HG03520 (cell line): ENCODE measurements around the gene CLIC5.
A peak's percentile ranks its signal among the peaks of the same experiment; 100 is the strongest.
"Not testable (repeated sequence)": the region's sequence is repeated elsewhere in the genome, so short reads cannot be mapped to it uniquely, and the experiment has no call there.

Experiments used
- ATAC-seq: cut with Tn5 transposase; IDR thresholded peaks from one replicate; pipeline ENCODE4 v1.9.1; 2021; ENCODE audit warnings: mild to moderate bottlenecking, moderate library complexity; ENCODE audit not compliant: unreplicated experiment

CLIC5 gene

DNA sequence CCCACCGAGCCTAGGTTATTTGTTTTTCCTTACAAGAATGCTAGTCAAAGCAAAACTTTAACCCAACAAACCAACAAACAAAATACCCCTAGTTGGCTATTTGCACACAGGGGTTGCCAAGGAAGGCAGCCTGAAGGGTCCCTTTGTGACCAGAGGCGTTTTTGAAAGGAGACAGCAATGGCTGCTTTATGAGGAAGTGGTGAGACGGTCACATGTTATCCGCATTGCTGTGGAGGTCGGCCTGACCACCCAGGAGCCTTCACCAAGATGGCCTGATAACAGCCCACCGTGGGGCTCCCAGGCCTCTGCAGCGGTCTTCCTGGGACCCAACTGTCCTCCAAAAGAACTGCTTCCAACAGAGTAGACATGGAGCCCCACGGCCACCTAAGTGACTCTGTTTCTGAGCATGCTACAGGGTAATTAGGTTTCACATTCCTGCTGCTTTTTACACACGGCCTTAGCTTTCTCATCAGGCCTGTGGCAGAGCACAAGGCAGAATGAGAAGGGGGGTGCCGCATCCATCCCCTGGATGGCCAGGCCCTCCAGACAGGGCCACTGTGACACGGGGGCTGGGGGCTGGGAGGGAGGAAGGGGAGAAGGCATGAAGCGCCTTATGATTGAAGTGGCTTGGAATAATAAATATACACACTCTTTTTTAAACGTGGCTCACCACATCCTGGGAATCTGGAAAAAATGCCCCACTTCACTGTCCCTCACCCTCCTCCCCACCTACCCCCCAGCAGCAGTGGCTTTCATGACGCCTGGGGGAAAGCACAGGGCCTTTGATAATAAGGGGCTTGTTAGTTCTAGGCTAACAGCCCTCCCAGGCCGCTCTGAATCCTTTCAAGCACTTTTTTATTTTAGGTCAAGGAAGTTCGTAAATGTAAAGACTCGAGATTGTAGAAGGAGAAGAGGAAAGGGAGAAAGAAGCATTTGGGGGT lies 86.0 kb downstream of the CLIC5 start:
- ATAC-seq = no peak

DNA sequence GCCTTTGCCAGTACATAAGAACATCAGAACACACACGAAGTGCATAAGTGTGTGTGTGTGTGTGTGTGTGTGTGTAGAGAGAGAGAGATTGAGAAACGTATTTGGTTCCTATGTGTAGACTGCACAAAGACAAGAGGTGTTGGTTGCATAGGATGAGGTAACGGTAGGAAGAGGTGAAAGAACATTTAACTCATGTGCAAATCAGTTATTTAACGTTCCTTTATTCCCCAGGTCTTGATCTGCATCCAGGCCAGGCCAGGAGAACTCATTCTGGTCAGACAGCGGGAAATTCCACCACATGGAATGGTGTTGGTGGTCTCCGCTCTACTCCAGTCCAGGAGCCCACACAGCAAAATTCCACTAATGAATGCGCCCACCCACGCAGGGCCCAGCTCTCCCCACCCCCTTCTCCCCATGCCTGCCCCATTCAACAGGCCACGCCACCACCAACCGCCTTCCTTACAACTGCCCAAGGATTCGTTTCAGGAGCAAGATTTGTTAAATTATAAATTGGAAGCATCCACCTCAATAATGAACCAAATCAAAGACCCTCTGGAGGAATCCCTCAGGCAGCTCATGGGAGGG lies 86.8 kb downstream of the CLIC5 start:
- no peak for ATAC-seq

DNA sequence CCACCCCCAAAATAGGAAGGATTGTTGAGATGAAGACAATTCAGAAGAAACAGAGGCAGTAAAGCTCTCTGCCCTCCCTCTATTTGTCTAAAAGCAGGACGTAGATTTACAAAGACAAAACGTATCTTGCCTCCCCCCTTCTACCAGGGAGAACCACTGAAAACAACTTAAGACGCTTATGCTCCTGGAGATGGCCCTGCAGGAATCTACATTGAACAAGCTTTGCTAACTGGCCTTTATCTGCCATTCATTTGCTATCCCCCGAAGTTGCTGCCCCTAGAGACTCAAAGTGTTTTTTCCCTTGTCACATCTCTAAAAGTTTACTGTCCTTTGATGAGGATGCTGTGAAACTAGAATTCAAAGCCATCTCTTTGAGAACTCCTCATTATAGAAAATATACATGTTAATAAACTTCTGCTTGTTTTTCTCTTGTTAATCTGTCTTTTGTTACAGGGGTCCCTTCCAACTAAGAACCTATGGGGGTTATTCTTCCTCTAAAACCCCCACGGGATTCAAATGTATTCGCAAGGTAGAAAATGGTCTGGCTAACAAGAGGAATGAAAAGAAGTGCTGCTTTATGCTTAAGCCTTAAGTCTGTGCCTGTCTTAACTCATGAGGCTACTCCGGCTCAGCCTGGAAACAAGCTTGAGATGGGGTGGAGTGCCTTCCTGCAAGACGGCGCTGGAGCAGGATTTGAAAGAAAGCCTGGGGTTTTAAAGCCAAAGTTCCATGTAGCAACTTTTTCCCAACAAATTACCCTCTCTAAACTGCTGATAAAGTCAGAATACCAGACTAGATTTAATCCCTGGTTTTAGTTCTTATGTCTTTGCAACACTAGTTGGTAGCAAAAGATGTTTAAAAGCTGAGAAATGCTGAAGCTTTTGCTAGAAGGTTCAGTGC lies 88.0 kb downstream of the CLIC5 start:
- no peak for ATAC-seq

- not testable (repeated sequence) for ATAC-seq
These were observed 89.2 kb downstream of the CLIC5 start for GRCh38 chr6:45926423-45926822.

DNA sequence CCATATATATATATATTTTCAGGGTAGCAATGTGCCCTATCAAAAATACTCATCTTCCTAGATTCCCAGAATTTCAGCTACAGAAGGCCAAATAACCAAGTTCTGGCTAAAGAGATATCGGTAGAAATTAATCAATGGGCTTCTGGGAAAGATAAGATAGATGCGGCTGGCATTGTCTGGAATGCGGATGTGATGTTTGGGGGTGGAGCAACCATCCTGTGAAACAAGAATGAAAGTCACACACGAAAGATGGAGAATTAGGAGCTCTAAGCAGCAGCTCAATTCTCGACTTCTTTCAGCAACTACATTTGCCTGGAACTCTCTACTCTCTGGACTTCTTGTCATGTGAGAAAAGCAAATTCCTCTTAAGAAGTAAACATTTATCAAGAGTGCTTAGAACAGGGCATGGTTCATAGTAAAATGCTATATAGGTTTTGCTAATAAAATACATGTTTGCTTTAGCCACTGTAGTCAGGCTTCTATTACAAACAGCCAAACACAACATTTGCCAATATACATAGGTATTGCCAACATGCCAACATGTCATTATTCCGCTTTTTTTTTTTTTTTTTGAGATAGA lies 90.8 kb downstream of the CLIC5 start:
- no peak for ATAC-seq

GRCh38 chr6:45923831-45924391 lies 91.7 kb downstream of the CLIC5 start:
- peak; percentile 59 for ATAC-seq

DNA sequence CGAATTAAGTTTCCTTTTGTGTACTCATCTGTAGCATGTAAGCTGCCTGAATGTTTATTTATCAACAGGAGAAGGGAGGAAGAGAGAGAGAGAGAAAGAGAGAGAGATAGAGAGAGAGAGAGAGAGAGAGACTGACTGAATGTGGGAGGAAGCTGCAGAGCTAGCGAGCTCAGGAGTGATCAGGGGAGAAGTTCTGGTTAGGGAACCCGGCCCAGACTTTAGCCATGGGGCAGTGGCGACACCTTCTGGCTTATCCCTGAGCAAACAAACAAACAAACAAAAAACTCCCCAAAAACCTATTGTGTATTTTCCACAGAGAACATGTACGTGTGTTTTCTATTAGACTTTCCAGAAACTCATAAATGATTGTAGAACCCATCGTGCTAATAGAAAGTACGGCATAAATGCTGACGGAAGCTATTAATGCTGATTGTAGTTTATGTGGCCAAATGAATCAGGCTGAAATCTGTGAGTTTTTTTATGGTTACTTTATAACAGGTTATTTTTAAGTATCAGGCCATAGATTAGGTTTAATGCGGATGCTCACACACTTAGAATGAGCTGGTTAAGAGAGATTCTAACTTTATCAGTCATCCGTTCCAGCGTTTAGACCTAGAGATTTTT lies 92.8 kb downstream of the CLIC5 start:
- ATAC-seq = no peak

- no peak for ATAC-seq
These were observed 93.9 kb downstream of the CLIC5 start for GRCh38 chr6:45921691-45922281.

DNA sequence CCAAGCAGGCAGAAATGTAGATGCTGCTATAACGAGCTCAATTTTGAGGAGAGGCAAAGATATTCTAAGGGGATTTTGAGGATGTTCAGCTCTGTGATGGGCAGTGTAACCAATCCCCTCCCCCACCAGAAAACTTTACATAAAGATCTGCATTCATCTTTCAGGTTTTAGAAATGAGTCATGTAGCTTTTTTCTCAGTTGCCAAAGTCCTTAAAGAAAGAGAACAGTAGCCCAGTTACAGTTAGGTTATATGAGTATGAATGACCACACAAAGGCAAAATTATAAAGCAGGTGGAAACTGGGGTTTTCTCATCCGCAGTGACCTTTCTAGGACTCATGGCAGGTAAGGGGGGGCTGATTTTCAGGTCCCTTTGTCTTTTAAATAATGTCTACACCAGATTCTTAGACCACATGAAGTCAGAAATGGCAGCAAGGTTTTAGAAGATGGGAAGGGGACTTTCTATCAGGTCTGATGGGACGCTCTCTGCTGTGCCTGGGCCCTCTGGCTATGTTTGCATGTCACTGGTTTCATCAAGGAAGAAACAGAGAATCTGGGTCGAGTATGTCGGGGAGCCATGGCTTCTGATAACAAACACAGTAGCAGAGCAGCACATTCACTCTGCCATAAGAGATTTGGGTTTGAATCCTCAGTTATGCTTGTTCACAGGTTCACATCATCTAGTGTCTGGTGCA lies 94.7 kb downstream of the CLIC5 start:
- ATAC-seq = peak; percentile 50

GRCh38 chr6:45917439-45917838 lies 98.2 kb downstream of the CLIC5 start:
- no peak for ATAC-seq

GRCh38 chr6:45916692-45917091 lies 99.0 kb downstream of the CLIC5 start:
- ATAC-seq = no peak

DNA sequence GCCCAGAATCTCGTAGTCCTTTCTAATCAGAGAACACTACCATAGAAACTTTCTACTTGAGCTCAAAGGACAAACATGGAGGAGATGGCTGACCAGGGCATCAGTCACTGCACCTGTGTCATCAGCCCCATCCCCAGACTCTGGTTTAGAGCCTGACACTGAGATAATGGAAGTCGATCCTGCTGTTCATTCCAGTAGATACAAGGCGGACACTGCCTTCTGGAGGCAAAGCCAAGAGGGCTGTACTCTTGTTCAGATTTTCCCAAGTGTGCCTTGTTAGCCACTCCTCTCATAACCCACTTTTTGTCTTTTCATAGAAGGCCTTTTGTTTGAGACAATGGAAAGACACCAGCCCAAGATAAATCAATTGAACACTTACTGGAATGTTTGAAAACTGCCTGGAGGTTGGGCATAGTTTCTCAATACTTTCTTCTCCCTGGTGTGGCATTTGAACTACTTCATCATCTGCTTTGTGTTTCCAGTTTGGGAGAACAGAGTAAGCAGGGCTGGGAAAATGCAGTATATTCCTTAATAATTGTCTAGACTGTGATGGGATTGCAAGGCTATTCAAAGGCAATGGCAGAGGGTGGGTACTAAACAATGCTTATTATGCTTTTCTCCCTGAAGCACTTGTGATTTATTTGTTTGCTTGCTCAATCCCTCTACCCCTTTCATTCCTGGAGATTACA lies 99.7 kb downstream of the CLIC5 start:
- ATAC-seq = no peak

GRCh38 chr6:45911691-45912090 lies 104.0 kb downstream of the CLIC5 start:
- ATAC-seq = no peak

GRCh38 chr6:45903959-45904358 lies 111.7 kb downstream of the CLIC5 start:
- ATAC-seq = no peak

GRCh38 chr6:45902984-45903383 lies 112.7 kb downstream of the CLIC5 start:
- ATAC-seq = no peak

GRCh38 chr6:45901767-45902650 lies 113.7 kb downstream of the CLIC5 start:
- ATAC-seq = no peak
